Measurements from ENCODE around the gene GNAI2. TPM values are rescaled to one million over a fixed set of nuclear protein-coding genes. Genes with fewer than 3 reads are reported as not detected.

The GNAI2 gene
- total RNA-seq, 1 donor from 2014 or later = 140 TPM

GRCh38 chr3:50265571-50265970, 29.6 kb downstream of the GNAI2 start:
- Mint-ChIP-seq H3K27me3 (no peaks in the 10 kb centered on the region), H3K27ac (peak overlapping the region; percentile 92), H3K9me3 (no peaks in the 10 kb centered on the region), H3K36me3 (no peaks in the 10 kb centered on the region), H3K4me1 (ENCODE audit: unreplicated experiment) (peaks cover 35% of the 10 kb centered on the region), H3K4me3 (peak overlapping the region; percentile 65)
- no peak for TF ChIP-seq CTCF (conservative IDR thresholded peaks at IDR 0.05)
- DNase-seq (ENCODE audit: extremely low spot score, unreplicated experiment) = no peak

- no peaks in the 10 kb centered on the region for H3K9me3 Mint-ChIP-seq
- H3K4me1 Mint-ChIP-seq (ENCODE audit: unreplicated experiment) = peaks cover 34% of the 10 kb centered on the region
- no peak for DNase-seq (ENCODE audit: extremely low spot score, unreplicated experiment)
- TF ChIP-seq CTCF (conservative IDR thresholded peaks at IDR 0.05) = no peak
- no peaks in the 10 kb centered on the region for H3K27me3 Mint-ChIP-seq
- no peaks in the 10 kb centered on the region for H3K36me3 Mint-ChIP-seq
- peak overlapping the region; percentile 65 for H3K4me3 Mint-ChIP-seq
- peak overlapping the region; percentile 91 for H3K27ac Mint-ChIP-seq
Measured at GRCh38 chr3:50266017-50266416, 30.0 kb downstream of the GNAI2 start.

DNA sequence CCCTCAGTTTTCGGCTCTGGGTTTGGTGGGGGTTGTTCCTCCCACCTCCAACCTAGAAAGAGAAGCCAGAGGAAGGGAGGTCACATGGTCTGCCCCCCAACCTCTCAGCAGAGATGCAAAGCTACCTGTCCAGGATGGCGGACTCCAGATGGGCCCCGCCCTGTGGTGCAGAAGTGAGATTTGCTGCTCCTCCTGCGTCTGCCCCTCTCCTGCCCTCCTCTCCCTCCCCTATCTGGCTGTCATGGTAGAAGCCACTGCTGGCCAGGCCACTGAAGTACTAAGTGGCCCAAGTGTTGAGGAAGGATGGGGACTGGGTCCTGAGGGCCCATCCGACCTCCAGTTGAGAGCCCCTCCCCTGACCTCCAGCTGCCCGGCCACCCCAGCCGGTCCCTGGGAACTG, 30.8 kb downstream of the GNAI2 start:
- Mint-ChIP-seq H3K36me3 (no peaks in the 10 kb centered on the region), H3K27ac (no peak overlapping the region), H3K4me3 (peak overlapping the region; percentile 72), H3K4me1 (ENCODE audit: unreplicated experiment) (peaks cover 37% of the 10 kb centered on the region), H3K27me3 (no peaks in the 10 kb centered on the region), H3K9me3 (no peaks in the 10 kb centered on the region)
- no peak for DNase-seq (ENCODE audit: extremely low spot score, unreplicated experiment)
- TF ChIP-seq CTCF (conservative IDR thresholded peaks at IDR 0.05) = no peak

- Mint-ChIP-seq H3K4me1 (ENCODE audit: unreplicated experiment) (peaks cover 38% of the 10 kb centered on the region), H3K27ac (peak overlapping the region; percentile 85), H3K4me3 (peak overlapping the region; percentile 72), H3K9me3 (no peaks in the 10 kb centered on the region), H3K27me3 (no peaks in the 10 kb centered on the region), H3K36me3 (no peaks in the 10 kb centered on the region)
- no peak for DNase-seq (ENCODE audit: extremely low spot score, unreplicated experiment)
- no peak for TF ChIP-seq CTCF (conservative IDR thresholded peaks at IDR 0.05)
Measured at GRCh38 chr3:50267280-50267913, 31.4 kb downstream of the GNAI2 start.

- peaks cover 42% of the 10 kb centered on the region for H3K4me1 Mint-ChIP-seq (ENCODE audit: unreplicated experiment)
- peaks cover 4% of the 10 kb centered on the region for H3K27me3 Mint-ChIP-seq
- H3K36me3 Mint-ChIP-seq = peaks cover 3% of the 10 kb centered on the region
- H3K4me3 Mint-ChIP-seq = peak overlapping the region; percentile 72
- no peak for TF ChIP-seq CTCF (conservative IDR thresholded peaks at IDR 0.05)
- peak overlapping the region; percentile 85 for H3K27ac Mint-ChIP-seq
- DNase-seq (ENCODE audit: extremely low spot score, unreplicated experiment) = no peak
- H3K9me3 Mint-ChIP-seq = no peaks in the 10 kb centered on the region
Measured at GRCh38 chr3:50268276-50268675, 32.3 kb downstream of the GNAI2 start.
